NOMO-1 (cell line): Measurements from ENCODE around the gene SNRNP48.

Experiments
- DNase-seq, 2 experiments: peaks; one replicate each; lab custom pipeline; 2025; ENCODE audit not compliant: unreplicated experiment in 2 of 2; lab: John Stamatoyannopoulos, UW

Gene SNRNP48

GRCh38 chr6:7640607-7641577 lies 50.9 kb downstream of the SNRNP48 start:
- no peak for DNase-seq

- DNase-seq: no peak
Observed at GRCh38 chr6:7642791-7643190, 52.8 kb downstream of the SNRNP48 start.

DNA sequence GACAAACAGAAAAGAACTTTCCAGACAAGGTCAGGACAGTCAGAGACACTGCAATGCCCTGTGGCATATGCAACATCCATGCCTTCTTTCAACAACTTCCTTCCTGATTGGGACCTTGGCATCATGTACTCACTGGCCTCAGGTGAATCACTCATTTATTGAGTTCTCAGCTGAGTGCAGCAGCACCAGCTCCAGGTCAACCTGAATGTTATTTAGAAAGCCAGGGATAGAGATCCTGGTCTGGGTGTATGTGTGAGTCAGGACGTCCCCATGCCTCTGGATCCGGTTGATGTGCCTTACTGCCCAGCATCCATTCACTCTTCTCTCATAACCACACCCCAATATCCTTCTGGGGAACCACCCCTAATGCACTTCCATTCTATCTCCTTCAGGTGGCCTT lies 54.4 kb downstream of the SNRNP48 start:
- no peak for DNase-seq

DNA sequence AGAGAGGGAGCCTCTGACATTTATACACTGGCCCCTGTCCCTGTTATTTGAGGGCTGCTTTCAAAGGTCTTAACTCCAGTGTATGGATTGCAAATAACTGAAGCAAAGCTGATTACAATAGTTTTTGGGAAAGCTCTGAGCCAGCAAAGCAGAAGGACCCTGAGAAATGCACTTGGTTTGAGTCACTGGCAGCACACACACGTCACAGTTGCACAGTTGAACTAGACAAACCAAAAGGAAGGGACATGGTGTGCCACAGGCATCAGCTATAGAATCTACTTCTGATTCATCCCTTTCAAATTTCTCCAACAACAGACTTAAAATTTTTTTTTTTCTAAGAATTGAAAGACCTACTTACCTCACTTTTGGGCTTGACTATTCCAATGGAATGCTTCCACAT lies 56.4 kb downstream of the SNRNP48 start:
- DNase-seq: no peak

DNA sequence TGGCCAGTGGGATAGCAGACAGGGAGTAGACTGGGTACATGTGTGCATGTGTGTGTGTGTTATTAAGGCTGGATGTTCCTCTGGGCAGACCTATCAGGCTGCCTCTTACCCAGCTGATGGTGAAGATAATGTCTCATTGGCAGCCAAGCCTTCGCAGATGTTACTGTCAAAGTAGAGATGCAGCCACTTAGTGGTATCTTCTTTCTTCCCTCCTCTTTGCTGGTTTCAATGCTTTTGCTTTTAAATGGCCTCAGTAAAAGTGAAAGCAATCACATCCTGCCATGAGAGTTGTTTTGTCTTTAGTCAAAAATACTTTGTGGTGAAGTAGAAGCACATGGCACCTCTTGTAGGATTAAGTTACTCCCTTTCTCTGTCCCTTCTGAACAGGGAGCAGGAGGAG lies 57.5 kb downstream of the SNRNP48 start:
- DNase-seq: no peak

DNA sequence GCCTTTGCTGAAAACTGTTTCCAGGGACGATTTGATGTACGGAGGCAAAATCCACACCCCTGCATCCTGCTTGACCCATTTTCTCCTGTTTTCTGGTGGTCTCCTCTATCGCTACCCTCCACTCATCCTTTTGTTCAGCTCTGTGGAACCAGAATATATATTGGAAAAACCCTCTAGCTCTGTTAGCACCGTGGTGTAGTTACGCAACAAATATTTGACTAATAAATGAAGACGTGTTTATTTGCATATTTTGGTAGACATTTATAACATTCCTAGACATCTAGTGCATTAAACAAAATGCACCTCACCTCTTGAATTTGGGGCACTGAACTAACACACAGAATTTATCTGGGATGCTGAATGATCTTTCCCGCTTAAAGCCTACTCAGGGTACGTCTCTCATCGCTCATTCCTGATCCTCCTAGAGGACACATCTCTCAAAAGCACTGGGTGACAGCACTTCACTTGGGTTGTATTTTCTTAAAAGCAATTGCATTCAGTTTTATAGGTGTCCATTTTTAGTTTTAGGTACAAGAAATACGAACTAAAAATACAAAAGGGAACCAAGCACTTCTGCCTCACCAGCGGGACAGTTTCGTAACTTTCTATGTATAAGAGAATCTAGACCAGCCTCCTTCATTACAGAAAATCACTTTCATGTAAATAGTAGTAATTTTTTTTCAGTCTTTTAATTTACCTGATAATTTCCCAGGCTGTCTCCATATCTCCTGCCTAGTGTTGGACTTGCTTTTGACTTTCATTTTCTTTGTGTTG lies 59.2 kb downstream of the SNRNP48 start:
- DNase-seq: peak; percentile 28 to 86

GRCh38 chr6:7650878-7651277 lies 60.9 kb downstream of the SNRNP48 start:
- no peak for DNase-seq

- DNase-seq: no peak
Observed at GRCh38 chr6:7652957-7653356, 63.0 kb downstream of the SNRNP48 start.

DNA sequence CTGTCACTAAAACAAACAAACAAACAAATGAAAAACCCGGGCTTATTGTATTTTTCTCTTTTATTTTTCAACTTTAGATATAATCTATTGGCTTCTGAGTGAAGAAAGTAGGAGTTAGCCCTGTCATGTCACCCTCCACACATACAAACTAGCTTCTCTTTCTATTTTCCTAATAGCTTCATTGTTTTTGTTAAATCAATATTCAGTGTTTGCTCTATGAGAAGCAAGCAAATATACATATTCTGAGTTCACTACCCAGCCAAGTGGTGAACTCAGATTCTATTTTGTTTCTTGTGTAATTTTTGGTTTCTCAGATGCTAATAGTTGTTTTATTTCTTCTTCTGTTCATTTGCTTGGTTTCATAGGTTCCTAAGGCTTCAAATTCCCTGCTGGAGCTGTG lies 66.4 kb downstream of the SNRNP48 start:
- DNase-seq: no peak

DNA sequence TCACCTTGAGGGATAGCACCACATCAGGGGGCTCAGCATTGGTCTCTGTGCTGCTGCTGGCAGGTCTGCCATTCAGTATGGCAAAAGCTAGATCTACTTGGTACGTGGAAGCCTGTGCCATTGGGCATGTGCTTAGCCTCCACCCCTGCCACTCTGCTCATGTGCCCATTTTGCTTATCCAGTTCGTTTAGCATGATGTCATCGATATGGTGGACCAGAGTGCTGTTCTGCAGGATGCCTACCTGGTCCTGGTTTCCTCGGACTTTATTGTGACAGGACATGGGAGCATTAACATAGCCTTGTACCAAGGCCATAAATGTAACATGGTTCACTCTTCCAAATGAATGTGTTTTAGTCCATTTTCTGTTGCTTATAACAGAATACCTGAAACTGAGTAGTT lies 68.5 kb downstream of the SNRNP48 start:
- DNase-seq: no peak

- DNase-seq: no peak
Observed at GRCh38 chr6:7661364-7661763, 71.4 kb downstream of the SNRNP48 start.
